Thyroid gland (tissue), 4 donors: ENCODE results near the gene OR2T1. TPM values are rescaled to one million over a fixed set of nuclear protein-coding genes. Genes with fewer than 3 reads are reported as not detected.
"Not testable (repeated sequence)": the region's sequence is repeated elsewhere in the genome, so short reads cannot be mapped to it uniquely, and the experiment has no call there.

ENCODE experiments used
- DNase-seq, 2 donors: peaks; one replicate each; pipeline ENCODE4 v3.0.0-alpha.2; 2019
- H3K27ac ChIP-seq, 3 donors: fragments of 200-600 bp; sonication (generic); 1 replicate in 2 of 3; 2 replicates in 1 of 3; pipeline ENCODE4 v1.5.1; 2016 to 2019; ENCODE audit warnings: mild to moderate bottlenecking in 1 of 3, moderate library complexity in 1 of 3
- H3K27me3 ChIP-seq: fragments of 200-600 bp; sonication (generic); one replicate; pipeline ENCODE4 v1.5.1; 2019
- H3K36me3 ChIP-seq, 2 donors: fragments of 200-600 bp; sonication (generic); one replicate each; pipeline ENCODE4 v1.5.1; 2016 to 2019
- H3K4me1 ChIP-seq, 2 donors: fragments of 200-600 bp; sonication (generic); one replicate each; pipeline ENCODE4 v1.5.1; 2017 to 2019
- H3K4me3 ChIP-seq, 3 donors: fragments of 200-600 bp; sonication (generic); replicated peaks in 1 of 3; 1 replicate in 2 of 3; 2 replicates in 1 of 3; pipeline ENCODE4 v1.5.1; 2016; ENCODE audit warnings: mild to moderate bottlenecking in 1 of 3
- H3K9me3 ChIP-seq: fragments of 200-600 bp; sonication (generic); one replicate; pipeline ENCODE4 v1.5.1; 2017
- CTCF ChIP-seq, 6 experiments: fragments of 200-600 bp in 3 of 6; fragments of 450-650 bp in 3 of 6; sonication (generic) in 3 of 6; IDR thresholded peaks; one replicate each; pipeline ENCODE4 v1.5.1; 2016 to 2019; ENCODE audit warnings: antibody characterized with exemption in 6 of 6, mild to moderate bottlenecking in 2 of 6, inconsistent platforms in 1 of 6, moderate library complexity in 1 of 6
- POLR2A ChIP-seq, 2 donors: fragments of 450-650 bp; IDR thresholded peaks; one replicate each; pipeline ENCODE4 v1.6.1; 2017; ENCODE audit warnings: antibody characterized with exemption in 2 of 2, mild to moderate bottlenecking in 2 of 2, moderate library complexity in 1 of 2
- WGBS, 2 donors: methylation state at CpG; one replicate each; pipeline ENCODE4 v1.1.5; 2017; 5-methylcytosine and 5-hydroxymethylcytosine counted together
- intact Hi-C: fragments of 100-400 bp; cut with DNase I; formaldehyde crosslinking; loops from one replicate; pipeline ENCODE4 v1.15.1; 2023
- total RNA-seq, 4 donors: library from RNA; depleted of rRNA; stranded (reverse); fragments of >200 nt; gene quantifications; one replicate each; pipeline ENCODE4 v1.2.3, GENCODE V29; 2016

The OR2T1 gene
- total RNA-seq, 4 donors from 2014 or later, result not detected

- Histone ChIP-seq H3K27ac (no peak overlapping the region), H3K4me3 (no peak overlapping the region), H3K27me3 (no peaks in the 10 kb centered on the region), H3K4me1 (no peaks in the 10 kb centered on the region), H3K36me3 (no peaks in the 10 kb centered on the region), H3K9me3 (no peaks in the 10 kb centered on the region)
- intact Hi-C loops, result no loop called here
- DNase-seq, result no peak
- WGBS, 2 donors, result 20 to 37% methylated on average over 1 of the region's 1 CpG
- no peak for TF ChIP-seq CTCF (IDR thresholded peaks at IDR 0.05)
- no peak for TF ChIP-seq POLR2A (IDR thresholded peaks at IDR 0.05)
Measured at GRCh38 chr1:248421384-248421783, 18.5 kb downstream of the OR2T1 start.

GRCh38 chr1:248427526-248428191 lies 24.8 kb downstream of the OR2T1 start:
- H3K27ac ChIP-seq, intact Hi-C loops, H3K27me3 ChIP-seq, H3K4me3 ChIP-seq, H3K9me3 ChIP-seq, H3K36me3 ChIP-seq, H3K4me1 ChIP-seq, DNase-seq: not testable (repeated sequence)
- WGBS, 2 donors, result 68 to 75% methylated on average over 3 of the region's 3 CpGs

GRCh38 chr1:248428192-248428533 lies 25.3 kb downstream of the OR2T1 start:
- DNase-seq, H3K9me3 ChIP-seq, H3K36me3 ChIP-seq, H3K27me3 ChIP-seq, H3K27ac ChIP-seq, H3K4me1 ChIP-seq, H3K4me3 ChIP-seq, intact Hi-C loops: not testable (repeated sequence)
- WGBS, 2 donors, result 75 to 88% methylated on average over 3 of the region's 3 CpGs

GRCh38 chr1:248431683-248432082 lies 28.8 kb downstream of the OR2T1 start:
- H3K4me1 ChIP-seq, H3K27me3 ChIP-seq, H3K27ac ChIP-seq, H3K4me3 ChIP-seq, H3K9me3 ChIP-seq, H3K36me3 ChIP-seq, DNase-seq, intact Hi-C loops: not testable (repeated sequence)
- WGBS, 2 donors, result 68 to 70% methylated on average over 8 to 11 of the region's 11 CpGs

- H3K4me1 ChIP-seq, intact Hi-C loops, H3K27ac ChIP-seq, H3K4me3 ChIP-seq, H3K27me3 ChIP-seq, H3K36me3 ChIP-seq, DNase-seq, H3K9me3 ChIP-seq: not testable (repeated sequence)
- WGBS, 2 donors, result 54 to 58% methylated on average over 4 of the region's 4 CpGs
Measured at GRCh38 chr1:248432201-248432600, 29.4 kb downstream of the OR2T1 start.

GRCh38 chr1:248433811-248434415 lies 31.1 kb downstream of the OR2T1 start:
- intact Hi-C loops, DNase-seq: not testable (repeated sequence)

GRCh38 chr1:248434913-248435312 lies 32.1 kb downstream of the OR2T1 start:
- H3K36me3 ChIP-seq, DNase-seq, intact Hi-C loops, H3K27ac ChIP-seq, H3K4me3 ChIP-seq, H3K9me3 ChIP-seq, H3K4me1 ChIP-seq, H3K27me3 ChIP-seq: not testable (repeated sequence)
- 67 to 84% methylated on average over 6 of the region's 6 CpGs for WGBS, 2 donors

More at GRCh38 chr1:248433811-248434415, 31.1 kb downstream of the OR2T1 start:
- 89 to 94% methylated on average over 35 to 38 of the region's 38 CpGs for WGBS, 2 donors
- H3K27ac ChIP-seq, H3K4me1 ChIP-seq, H3K4me3 ChIP-seq, H3K36me3 ChIP-seq, H3K27me3 ChIP-seq, H3K9me3 ChIP-seq: not testable (repeated sequence)

- H3K4me3 ChIP-seq, H3K27ac ChIP-seq, H3K27me3 ChIP-seq, H3K9me3 ChIP-seq, H3K4me1 ChIP-seq, intact Hi-C loops, H3K36me3 ChIP-seq, DNase-seq: not testable (repeated sequence)
- 71 to 90% methylated on average over 3 of the region's 3 CpGs for WGBS, 2 donors
Measured at GRCh38 chr1:248436303-248436702, 33.5 kb downstream of the OR2T1 start.

GRCh38 chr1:248438668-248439067 lies 35.8 kb downstream of the OR2T1 start:
- H3K36me3 ChIP-seq, H3K4me1 ChIP-seq, H3K27ac ChIP-seq, H3K27me3 ChIP-seq, H3K9me3 ChIP-seq, DNase-seq, intact Hi-C loops, H3K4me3 ChIP-seq: not testable (repeated sequence)
- 22 to 57% methylated on average over 1 of the region's 1 CpG for WGBS, 2 donors

GRCh38 chr1:248439283-248439682 lies 36.4 kb downstream of the OR2T1 start:
- intact Hi-C loops, result not testable (repeated sequence)

GRCh38 chr1:248442500-248443277 lies 39.8 kb downstream of the OR2T1 start:
- H3K27ac ChIP-seq, H3K9me3 ChIP-seq, intact Hi-C loops, DNase-seq, H3K4me3 ChIP-seq, H3K36me3 ChIP-seq, H3K4me1 ChIP-seq, H3K27me3 ChIP-seq: not testable (repeated sequence)
- WGBS, 2 donors, result 72 to 79% methylated on average over 1 of the region's 2 CpGs

More at GRCh38 chr1:248439283-248439682, 36.4 kb downstream of the OR2T1 start:
- not testable (repeated sequence) for H3K27me3 ChIP-seq, H3K4me1 ChIP-seq, DNase-seq, H3K9me3 ChIP-seq, H3K27ac ChIP-seq, H3K4me3 ChIP-seq, H3K36me3 ChIP-seq
- 65 to 69% methylated on average over 5 of the region's 5 CpGs for WGBS, 2 donors

GRCh38 chr1:248444603-248445002 lies 41.8 kb downstream of the OR2T1 start:
- 84 to 85% methylated on average over 4 of the region's 4 CpGs for WGBS, 2 donors
- H3K9me3 ChIP-seq, H3K27me3 ChIP-seq, DNase-seq, H3K27ac ChIP-seq, H3K4me1 ChIP-seq, H3K36me3 ChIP-seq, H3K4me3 ChIP-seq, intact Hi-C loops: not testable (repeated sequence)
